Stimulated activated CD8-positive, alpha-beta memory T cell treated with anti-CD3 and anti-CD28 coated beads, Interleukin-2, amount 100 ng/mL, for 48 hours (primary cell): ENCODE data around the gene NUDT5.
A peak's percentile ranks its signal among the peaks of the same experiment; 100 is the strongest.
"Not testable (repeated sequence)": the region's sequence is repeated elsewhere in the genome, so short reads cannot be mapped to it uniquely, and the experiment has no call there.

ENCODE experiments used
- DNase-seq, 2 donors: peaks; one replicate each; pipeline ENCODE4 v3.0.0-alpha.2; 2020; ENCODE audit warnings: low read depth in 2 of 2

NUDT5 gene

GRCh38 chr10:12205082-12205481, 9.4 kb upstream of the NUDT5 start:
- no peak for DNase-seq

- DNase-seq = no peak
These were observed 6.5 kb upstream of the NUDT5 start for GRCh38 chr10:12202226-12202625.

- no peak for DNase-seq
These were observed 5.9 kb upstream of the NUDT5 start for GRCh38 chr10:12201543-12201942.

GRCh38 chr10:12200850-12201249, 5.2 kb upstream of the NUDT5 start:
- no peak for DNase-seq

- no peak for DNase-seq
These were observed 2.5 kb upstream of the NUDT5 start for GRCh38 chr10:12198156-12198555.

- DNase-seq = no peak
These were observed 980 bp upstream of the NUDT5 start for GRCh38 chr10:12196531-12197211.

GRCh38 chr10:12195281-12195602, 449 bp downstream of the NUDT5 start:
- no peak for DNase-seq

- DNase-seq = peak in 1 of 2 donors; percentile 14
These were observed 879 bp downstream of the NUDT5 start for GRCh38 chr10:12194752-12195271.

GRCh38 chr10:12193193-12193592, 2.5 kb downstream of the NUDT5 start:
- DNase-seq = no peak

- DNase-seq = no peak
These were observed 4.0 kb downstream of the NUDT5 start for GRCh38 chr10:12191715-12192114.

- no peak for DNase-seq
These were observed 6.3 kb downstream of the NUDT5 start for GRCh38 chr10:12189426-12189825.

GRCh38 chr10:12188656-12189055, 7.0 kb downstream of the NUDT5 start:
- no peak for DNase-seq

GRCh38 chr10:12187321-12187905, 8.3 kb downstream of the NUDT5 start:
- DNase-seq = no peak

GRCh38 chr10:12186323-12186722, 9.4 kb downstream of the NUDT5 start:
- no peak for DNase-seq

- DNase-seq = no peak
These were observed 11.5 kb downstream of the NUDT5 start for GRCh38 chr10:12184165-12184564.

- DNase-seq = peak; percentile 50 to 57
These were observed 14.5 kb downstream of the NUDT5 start for GRCh38 chr10:12181065-12181775.

- no peak for DNase-seq
These were observed 15.3 kb downstream of the NUDT5 start for GRCh38 chr10:12180221-12180974.

GRCh38 chr10:12179606-12180170, 16.0 kb downstream of the NUDT5 start:
- no peak for DNase-seq

GRCh38 chr10:12177642-12178041, 18.0 kb downstream of the NUDT5 start:
- no peak for DNase-seq

- not testable (repeated sequence) for DNase-seq
These were observed 24.2 kb downstream of the NUDT5 start for GRCh38 chr10:12171512-12171911.

- no peak for DNase-seq
These were observed 29.5 kb downstream of the NUDT5 start for GRCh38 chr10:12165999-12166775.
